Vagina (tissue), 2 donors: ENCODE data around the gene RPS6KA1.
A peak's percentile ranks its signal among the peaks of the same experiment; 100 is the strongest.

Source experiments
- CTCF ChIP-seq, 3 experiments: fragments of 450-650 bp in 2 of 3; fragments of 200-600 bp in 1 of 3; sonication (generic) in 1 of 3; IDR thresholded peaks; one replicate each; pipeline ENCODE4 v1.5.1; 2017 to 2019; ENCODE audit warnings: antibody characterized with exemption in 3 of 3, mild to moderate bottlenecking in 2 of 3, moderate library complexity in 2 of 3
- POLR2A ChIP-seq, 2 donors: fragments of 450-650 bp; IDR thresholded peaks; one replicate each; pipeline ENCODE4 v1.6.1; 2017; ENCODE audit warnings: antibody characterized with exemption in 2 of 2, mild to moderate bottlenecking in 2 of 2, moderate library complexity in 2 of 2

DNA sequence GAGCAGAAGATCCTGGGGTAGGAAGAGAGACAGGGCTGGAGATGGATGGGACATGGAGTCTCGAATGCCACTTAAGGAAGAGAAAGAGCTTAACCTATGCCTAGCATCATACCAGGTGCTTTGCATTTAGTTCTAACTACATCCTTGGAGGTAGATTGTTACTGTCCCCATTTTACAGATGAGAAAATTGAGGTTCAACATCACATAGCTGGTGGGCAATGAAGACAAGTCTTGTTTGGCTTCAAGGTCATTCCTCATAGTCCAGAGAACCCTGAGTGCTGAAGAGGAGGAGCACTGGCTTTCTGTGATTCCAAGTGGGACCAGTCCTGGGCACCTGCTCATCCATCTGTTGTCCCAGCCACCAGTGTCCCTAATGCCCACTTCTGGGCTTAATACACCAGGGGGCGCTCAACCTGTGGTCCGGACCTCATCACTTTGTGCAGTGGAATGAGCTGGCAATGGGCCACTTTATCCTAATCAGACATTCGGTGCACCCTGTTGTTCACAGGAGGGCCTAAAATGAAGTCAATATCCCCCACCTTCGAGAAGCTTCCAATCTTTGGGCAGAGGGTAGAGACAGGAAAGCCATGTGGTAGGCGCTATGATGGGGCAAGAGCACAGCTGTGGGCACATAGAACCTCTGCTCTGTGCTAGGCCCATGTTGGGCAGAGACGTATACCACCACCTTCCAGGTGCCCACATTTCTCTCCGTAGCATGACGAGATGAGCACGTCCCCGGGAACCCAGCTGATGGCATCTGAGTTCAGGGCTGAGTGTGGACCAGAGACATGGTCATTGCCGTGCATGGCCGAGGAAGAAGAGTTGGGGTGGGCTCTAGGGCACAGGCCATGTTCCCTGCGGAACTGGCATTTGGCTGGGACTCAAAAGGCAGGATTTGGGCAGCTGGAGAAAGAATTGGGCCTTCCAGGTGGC lies 9.2 kb downstream of the RPS6KA1 start:
- peak in 1 of 3 experiments; percentile 16 for TF ChIP-seq CTCF (IDR thresholded peaks at IDR 0.05)
- TF ChIP-seq POLR2A (IDR thresholded peaks at IDR 0.05) = no peak
